Measurements from ENCODE around the gene WDSUB1. TPM values are rescaled to one million over a fixed set of nuclear protein-coding genes. Genes with fewer than 3 reads are reported as not detected.

Gene WDSUB1
- total RNA-seq, 2 donors from 2014 or later = 3.2 to 4.7 TPM

DNA sequence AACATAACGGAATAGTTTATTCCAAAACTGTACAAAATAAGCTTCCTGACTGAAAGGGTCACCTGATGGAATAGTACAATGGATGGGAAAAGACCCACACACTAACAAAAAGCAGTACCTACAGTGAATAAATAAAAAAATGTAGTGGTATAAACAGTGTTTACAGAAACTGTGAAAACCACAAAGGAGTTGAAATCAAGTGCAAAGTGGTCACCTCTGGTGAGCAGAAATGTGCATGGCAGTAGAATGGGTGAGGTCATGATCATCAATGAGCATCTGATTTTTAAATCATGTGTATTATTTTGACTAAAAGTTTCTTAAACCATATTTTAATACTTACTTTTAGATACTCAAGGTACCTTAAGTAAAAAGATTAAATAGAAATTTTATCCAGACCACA, 11.4 kb downstream of the WDSUB1 start:
- H3K27ac ChIP-seq = no peak overlapping the region
- no peaks in the 10 kb centered on the region for H3K27me3 ChIP-seq
- no peak overlapping the region for H3K4me3 ChIP-seq
- no peaks in the 10 kb centered on the region for H3K9me3 ChIP-seq
- no peak for DNase-seq (ENCODE audit: low spot score)
- H3K36me3 ChIP-seq = peaks cover 8% of the 10 kb centered on the region
- H3K4me1 ChIP-seq = no peaks in the 10 kb centered on the region
- TF ChIP-seq, protein P1, sequence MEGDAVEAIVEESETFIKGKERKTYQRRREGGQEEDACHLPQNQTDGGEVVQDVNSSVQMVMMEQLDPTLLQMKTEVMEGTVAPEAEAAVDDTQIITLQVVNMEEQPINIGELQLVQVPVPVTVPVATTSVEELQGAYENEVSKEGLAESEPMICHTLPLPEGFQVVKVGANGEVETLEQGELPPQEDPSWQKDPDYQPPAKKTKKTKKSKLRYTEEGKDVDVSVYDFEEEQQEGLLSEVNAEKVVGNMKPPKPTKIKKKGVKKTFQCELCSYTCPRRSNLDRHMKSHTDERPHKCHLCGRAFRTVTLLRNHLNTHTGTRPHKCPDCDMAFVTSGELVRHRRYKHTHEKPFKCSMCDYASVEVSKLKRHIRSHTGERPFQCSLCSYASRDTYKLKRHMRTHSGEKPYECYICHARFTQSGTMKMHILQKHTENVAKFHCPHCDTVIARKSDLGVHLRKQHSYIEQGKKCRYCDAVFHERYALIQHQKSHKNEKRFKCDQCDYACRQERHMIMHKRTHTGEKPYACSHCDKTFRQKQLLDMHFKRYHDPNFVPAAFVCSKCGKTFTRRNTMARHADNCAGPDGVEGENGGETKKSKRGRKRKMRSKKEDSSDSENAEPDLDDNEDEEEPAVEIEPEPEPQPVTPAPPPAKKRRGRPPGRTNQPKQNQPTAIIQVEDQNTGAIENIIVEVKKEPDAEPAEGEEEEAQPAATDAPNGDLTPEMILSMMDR (IDR thresholded peaks at IDR 0.05) = no peak

DNA sequence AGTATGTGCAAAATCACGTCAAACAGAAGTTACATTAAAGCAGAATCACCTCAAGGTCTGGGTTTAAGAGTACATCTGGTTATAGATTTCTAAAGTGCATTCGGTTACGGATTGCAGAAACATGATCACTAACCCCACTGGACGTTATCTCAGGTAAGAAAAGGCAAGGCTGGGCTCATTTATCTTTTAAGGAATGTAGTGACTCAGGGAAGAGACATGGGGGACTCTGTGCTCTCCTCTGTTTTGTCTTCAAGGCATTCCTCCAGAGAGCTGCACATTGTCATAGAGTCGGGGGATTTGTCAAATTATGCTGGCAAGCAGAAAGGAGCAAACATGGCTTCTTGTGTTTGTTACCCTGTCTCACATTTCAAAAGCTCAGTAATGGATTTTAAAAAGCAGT, 14.3 kb downstream of the WDSUB1 start:
- H3K27me3 ChIP-seq = no peaks in the 10 kb centered on the region
- no peak for DNase-seq (ENCODE audit: low spot score)
- H3K27ac ChIP-seq = no peak overlapping the region
- TF ChIP-seq, protein P1 (IDR thresholded peaks at IDR 0.05) = no peak
- H3K36me3 ChIP-seq = peaks cover 8% of the 10 kb centered on the region
- no peaks in the 10 kb centered on the region for H3K9me3 ChIP-seq
- H3K4me3 ChIP-seq = no peak overlapping the region
- H3K4me1 ChIP-seq = no peaks in the 10 kb centered on the region

DNA sequence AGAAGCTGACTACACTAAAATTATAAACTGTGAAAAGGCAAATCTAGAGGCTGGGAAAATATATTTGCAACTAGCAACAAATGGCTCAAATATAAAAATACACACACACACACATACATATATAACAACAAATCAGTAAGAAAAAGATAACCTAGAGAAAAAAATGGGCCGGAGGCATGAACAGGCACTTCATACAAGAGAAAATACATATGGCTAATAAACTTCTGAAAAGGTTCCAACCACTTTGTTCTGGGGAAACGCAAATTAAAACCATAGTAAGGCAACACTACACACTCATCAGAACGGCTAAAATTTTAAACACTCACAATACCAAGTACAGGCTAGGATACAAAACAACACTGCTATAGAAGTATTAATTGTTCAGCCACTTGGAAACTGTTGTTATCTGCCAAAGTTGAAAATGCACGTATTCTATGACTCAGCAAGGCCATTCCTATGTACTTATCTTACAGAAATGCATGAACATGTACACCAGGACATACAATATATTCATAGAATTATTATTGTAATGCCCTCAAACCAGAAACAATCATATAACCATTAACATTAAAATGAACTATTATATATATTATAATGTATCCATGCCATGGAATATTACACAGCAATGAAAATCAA, 15.6 kb downstream of the WDSUB1 start:
- no peak for DNase-seq (ENCODE audit: low spot score)
- Histone ChIP-seq H3K27ac (no peak overlapping the region), H3K9me3 (no peaks in the 10 kb centered on the region), H3K4me1 (no peaks in the 10 kb centered on the region), H3K4me3 (no peak overlapping the region), H3K27me3 (no peaks in the 10 kb centered on the region), H3K36me3 (peaks cover 8% of the 10 kb centered on the region)
- TF ChIP-seq, protein P1 (IDR thresholded peaks at IDR 0.05) = no peak

DNA sequence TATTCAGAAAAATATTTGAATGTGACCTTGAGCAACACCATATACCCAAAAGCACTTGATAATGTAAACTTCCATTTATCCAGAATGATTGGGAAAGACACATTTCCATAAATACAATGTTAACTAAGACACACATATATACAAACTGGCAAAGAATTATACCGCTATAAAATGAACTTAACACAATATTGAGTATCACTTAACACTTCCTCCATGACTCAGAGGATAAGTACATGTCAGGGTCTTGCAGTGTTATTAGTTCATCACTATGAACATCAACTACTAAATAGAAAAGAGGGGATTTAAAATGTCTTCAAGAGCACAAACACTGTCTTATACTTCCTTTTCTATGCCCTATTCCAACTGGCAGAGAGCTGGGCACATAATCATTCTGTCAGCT, 18.6 kb downstream of the WDSUB1 start:
- no peaks in the 10 kb centered on the region for H3K9me3 ChIP-seq

DNA sequence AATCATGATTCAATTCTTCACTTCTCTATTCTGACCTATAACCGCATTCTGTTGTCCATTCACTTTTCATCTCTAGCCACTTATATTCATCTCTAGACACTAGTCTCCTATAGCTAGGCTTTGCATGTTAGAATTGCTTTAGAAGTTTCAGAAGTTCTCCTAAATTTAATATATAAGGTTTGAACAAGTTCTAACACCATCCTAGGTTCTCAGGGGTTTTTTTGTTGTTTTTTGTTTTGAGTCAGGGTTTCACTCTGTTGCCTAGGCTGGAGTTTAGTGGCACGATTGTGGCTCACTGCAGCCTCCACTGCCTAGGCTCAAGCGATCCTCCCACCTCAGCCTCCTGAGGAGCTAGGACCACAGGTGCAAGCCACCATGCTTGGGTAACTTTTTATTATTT, 19.9 kb downstream of the WDSUB1 start:
- peaks cover 8% of the 10 kb centered on the region for H3K36me3 ChIP-seq
- no peak overlapping the region for H3K27ac ChIP-seq
- H3K4me3 ChIP-seq = no peak overlapping the region
- TF ChIP-seq, protein P1 (IDR thresholded peaks at IDR 0.05) = no peak
- H3K4me1 ChIP-seq = peaks cover 0 to 15% of the 10 kb centered on the region in 2 donors
- H3K27me3 ChIP-seq = no peaks in the 10 kb centered on the region
- no peak for DNase-seq (ENCODE audit: low spot score)
- H3K9me3 ChIP-seq = no peaks in the 10 kb centered on the region

More for the DNA sequence above, 18.6 kb downstream of the WDSUB1 start:
- H3K4me3 ChIP-seq = no peak overlapping the region
- no peak for DNase-seq (ENCODE audit: low spot score)
- H3K36me3 ChIP-seq = peaks cover 8% of the 10 kb centered on the region
- TF ChIP-seq, protein P1 (IDR thresholded peaks at IDR 0.05) = no peak
- no peak overlapping the region for H3K27ac ChIP-seq
- H3K27me3 ChIP-seq = no peaks in the 10 kb centered on the region
- peaks cover 0 to 6% of the 10 kb centered on the region in 2 donors for H3K4me1 ChIP-seq

DNA sequence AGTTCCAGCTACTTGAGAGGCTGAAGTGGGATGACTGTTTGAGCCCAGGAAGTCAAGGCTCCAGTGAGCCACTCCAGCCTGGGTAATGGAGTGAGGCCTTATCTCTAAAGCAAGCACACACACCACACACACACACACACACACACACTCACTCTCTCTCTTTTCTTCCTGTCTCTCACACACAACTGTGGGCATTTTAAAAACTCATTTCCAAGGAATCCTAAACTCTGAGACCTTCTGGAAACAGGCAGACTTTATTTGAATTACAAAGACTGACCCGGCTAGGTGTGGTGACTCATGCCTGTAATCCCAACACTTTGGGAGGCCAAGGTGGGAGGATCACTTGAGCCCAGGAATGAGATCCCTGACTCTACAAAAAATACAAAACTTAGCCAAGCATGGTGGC, 21.3 kb downstream of the WDSUB1 start:
- peaks cover 0 to 15% of the 10 kb centered on the region in 2 donors for H3K4me1 ChIP-seq
- H3K4me3 ChIP-seq = no peak overlapping the region
- H3K36me3 ChIP-seq = no peaks in the 10 kb centered on the region
- H3K27ac ChIP-seq = no peak overlapping the region
- H3K27me3 ChIP-seq = no peaks in the 10 kb centered on the region
- TF ChIP-seq, protein P1 (IDR thresholded peaks at IDR 0.05) = no peak
- no peaks in the 10 kb centered on the region for H3K9me3 ChIP-seq
- DNase-seq (ENCODE audit: low spot score) = no peak

Data from right atrium auricular region (tissue), 2 donors.